ENCODE measurements around the gene PI4KA.

PI4KA gene

GRCh38 chr22:20881869-20882815 lies 23.5 kb upstream of the PI4KA start:
- no peak for DNase-seq (ENCODE audit: low read depth)

- peak; percentile 32 for DNase-seq (ENCODE audit: low read depth)
These were observed 22.6 kb upstream of the PI4KA start for GRCh38 chr22:20881231-20881630.

GRCh38 chr22:20877715-20878114 lies 19.1 kb upstream of the PI4KA start:
- no peak for DNase-seq (ENCODE audit: low read depth)

GRCh38 chr22:20875296-20875695 lies 16.7 kb upstream of the PI4KA start:
- no peak for DNase-seq (ENCODE audit: low read depth)

GRCh38 chr22:20873214-20873613 lies 14.6 kb upstream of the PI4KA start:
- DNase-seq (ENCODE audit: low read depth): no peak

GRCh38 chr22:20869234-20869633 lies 10.6 kb upstream of the PI4KA start:
- no peak for DNase-seq (ENCODE audit: low read depth)

GRCh38 chr22:20868025-20868962 lies 9.7 kb upstream of the PI4KA start:
- DNase-seq (ENCODE audit: low read depth): no peak

- DNase-seq (ENCODE audit: low read depth): peak; percentile 65
These were observed 8.8 kb upstream of the PI4KA start for GRCh38 chr22:20867179-20868024.

- peak; percentile 12 for DNase-seq (ENCODE audit: low read depth)
These were observed 8.1 kb upstream of the PI4KA start for GRCh38 chr22:20866736-20867135.

- DNase-seq (ENCODE audit: low read depth): no peak
These were observed 7.3 kb upstream of the PI4KA start for GRCh38 chr22:20865875-20866445.

GRCh38 chr22:20865331-20865730 lies 6.7 kb upstream of the PI4KA start:
- no peak for DNase-seq (ENCODE audit: low read depth)

GRCh38 chr22:20864186-20864908 lies 5.7 kb upstream of the PI4KA start:
- DNase-seq (ENCODE audit: low read depth): no peak

- no peak for DNase-seq (ENCODE audit: low read depth)
These were observed 4.8 kb upstream of the PI4KA start for GRCh38 chr22:20863366-20863765.

GRCh38 chr22:20862540-20862939 lies 3.9 kb upstream of the PI4KA start:
- no peak for DNase-seq (ENCODE audit: low read depth)

- no peak for DNase-seq (ENCODE audit: low read depth)
These were observed 1.0 kb upstream of the PI4KA start for GRCh38 chr22:20859615-20860014.

GRCh38 chr22:20857838-20858614 lies 585 bp downstream of the PI4KA start:
- DNase-seq (ENCODE audit: low read depth): peak; percentile 87

GRCh38 chr22:20857247-20857643 lies 1.4 kb downstream of the PI4KA start:
- DNase-seq (ENCODE audit: low read depth): no peak

GRCh38 chr22:20853236-20853660 lies 5.4 kb downstream of the PI4KA start:
- DNase-seq (ENCODE audit: low read depth): no peak

- no peak for DNase-seq (ENCODE audit: low read depth)
These were observed 6.1 kb downstream of the PI4KA start for GRCh38 chr22:20852503-20852902.

- no peak for DNase-seq (ENCODE audit: low read depth)
These were observed 6.5 kb downstream of the PI4KA start for GRCh38 chr22:20852076-20852475.
